Measurements from ENCODE around the gene DMRT3.

- TF ChIP-seq CTCF (IDR thresholded peaks at IDR 0.05) (no peak), POLR2A (IDR thresholded peaks at IDR 0.05) (no peak)
Observed at GRCh38 chr9:995781-996180, 19.3 kb downstream of the DMRT3 start.

All from testis (tissue), 2 donors.